ENCODE data around the gene KRT39. TPM values are rescaled to one million over a fixed set of nuclear protein-coding genes. Genes with fewer than 3 reads are reported as not detected.

Gene KRT39
- total RNA-seq, 1 experiment from 2014 or later: not detected

GRCh38 chr17:40936437-40936971, 30.2 kb downstream of the KRT39 start:
- DNase-seq: peak; percentile 96
- H3K4me3 Mint-ChIP-seq (ENCODE audit: low read depth, unreplicated experiment): peak overlapping the region; percentile 71

GRCh38 chr17:40935624-40936023, 31.1 kb downstream of the KRT39 start:
- H3K27ac Mint-ChIP-seq (ENCODE audit: unreplicated experiment): peak overlapping the region; percentile 96
- peak overlapping the region; percentile 71 for H3K4me3 Mint-ChIP-seq (ENCODE audit: low read depth, unreplicated experiment)
- H3K36me3 Mint-ChIP-seq (ENCODE audit: insufficient read depth, unreplicated experiment): peaks cover 88% of the 10 kb centered on the region
- CTCF ChIA-PET: interaction anchor here (0.9 to 6.1 kb wide), 13 partner anchors 10 to 613 kb away, joined by 3 to 48 read pairs (median 7); partner anchors contain the start of genes KRTAP1-1 and KRTAP2-3
- DNase-seq: no peak
- BruUV-seq (replicated peaks): TSS peak; percentile 32
- H3K4me1 Mint-ChIP-seq (ENCODE audit: low read depth, unreplicated experiment): peaks cover 50% of the 10 kb centered on the region
- H3K9me3 Mint-ChIP-seq (ENCODE audit: low read depth, unreplicated experiment): no peaks in the 10 kb centered on the region
- intact Hi-C loops (cut with micrococcal nuclease; ENCODE audit: unreplicated experiment): loop anchor here (1.0 to 10.0 kb wide), 4 partner anchors 20 to 589 kb away; partner anchors contain the start of genes KRT19, KRTAP1-1 and KRTAP2-3
- no peak for TF ChIP-seq CTCF (IDR thresholded peaks at IDR 0.05; ENCODE audit: unreplicated experiment)
- no peaks in the 10 kb centered on the region for H3K27me3 Mint-ChIP-seq (ENCODE audit: unreplicated experiment)

More at GRCh38 chr17:40936437-40936971, 30.2 kb downstream of the KRT39 start:
- peak overlapping the region; percentile 96 for H3K27ac Mint-ChIP-seq (ENCODE audit: unreplicated experiment)
- TF ChIP-seq CTCF (IDR thresholded peaks at IDR 0.05; ENCODE audit: unreplicated experiment): no peak
- no peaks in the 10 kb centered on the region for H3K9me3 Mint-ChIP-seq (ENCODE audit: low read depth, unreplicated experiment)
- CTCF ChIA-PET: interaction anchor here (0.5 to 6.1 kb wide), 17 partner anchors 9 to 798 kb away, joined by 3 to 48 read pairs (median 6); partner anchors contain the start of genes KRTAP1-1 and KRTAP2-3
- H3K27me3 Mint-ChIP-seq (ENCODE audit: unreplicated experiment): no peaks in the 10 kb centered on the region
- intact Hi-C loops (cut with micrococcal nuclease; ENCODE audit: unreplicated experiment): loop anchor here (1.0 to 10.0 kb wide), 4 partner anchors 21 to 588 kb away; partner anchors contain the start of genes KRT19, KRTAP1-1 and KRTAP2-3
- H3K4me1 Mint-ChIP-seq (ENCODE audit: low read depth, unreplicated experiment): peaks cover 45% of the 10 kb centered on the region
- peaks cover 79% of the 10 kb centered on the region for H3K36me3 Mint-ChIP-seq (ENCODE audit: insufficient read depth, unreplicated experiment)
- BruUV-seq (replicated peaks): no TSS peak

- Mint-ChIP-seq H3K9me3 (ENCODE audit: low read depth, unreplicated experiment) (no peaks in the 10 kb centered on the region), H3K27me3 (ENCODE audit: unreplicated experiment) (no peaks in the 10 kb centered on the region), H3K4me1 (ENCODE audit: low read depth, unreplicated experiment) (peaks cover 45% of the 10 kb centered on the region), H3K4me3 (ENCODE audit: low read depth, unreplicated experiment) (peak overlapping the region; percentile 71), H3K36me3 (ENCODE audit: insufficient read depth, unreplicated experiment) (peaks cover 100% of the 10 kb centered on the region), H3K27ac (ENCODE audit: unreplicated experiment) (peak overlapping the region; percentile 96)
- CTCF ChIA-PET: interaction anchor here (0.6 to 6.1 kb wide), 20 partner anchors 10 to 808 kb away, joined by 3 to 33 read pairs (median 5); no protein-coding TSS in a partner anchor
- intact Hi-C loops (cut with micrococcal nuclease; ENCODE audit: unreplicated experiment): loop anchor here (10.0 kb wide), 1 partner anchor 592 kb away; the partner anchor contains the start of gene KRT19
- no TSS peak for BruUV-seq (replicated peaks)
- no peak for TF ChIP-seq CTCF (IDR thresholded peaks at IDR 0.05; ENCODE audit: unreplicated experiment)
- DNase-seq: no peak
Observed at GRCh38 chr17:40932608-40933007, 34.1 kb downstream of the KRT39 start.

- Mint-ChIP-seq H3K27me3 (ENCODE audit: unreplicated experiment) (no peaks in the 10 kb centered on the region), H3K4me1 (ENCODE audit: low read depth, unreplicated experiment) (peaks cover 44% of the 10 kb centered on the region), H3K27ac (ENCODE audit: unreplicated experiment) (peak overlapping the region; percentile 96), H3K36me3 (ENCODE audit: insufficient read depth, unreplicated experiment) (peaks cover 100% of the 10 kb centered on the region), H3K4me3 (ENCODE audit: low read depth, unreplicated experiment) (peak overlapping the region; percentile 71), H3K9me3 (ENCODE audit: low read depth, unreplicated experiment) (no peaks in the 10 kb centered on the region)
- CTCF ChIA-PET: interaction anchor here (0.6 to 2.3 kb wide), 7 partner anchors 9 to 141 kb away, joined by 4 to 12 read pairs (median 5); partner anchors contain the start of gene KRTAP1-1
- intact Hi-C loops (cut with micrococcal nuclease; ENCODE audit: unreplicated experiment): loop anchor here (10.0 kb wide), 1 partner anchor 593 kb away; the partner anchor contains the start of gene KRT19
- DNase-seq: no peak
- BruUV-seq (replicated peaks): no TSS peak
- no peak for TF ChIP-seq CTCF (IDR thresholded peaks at IDR 0.05; ENCODE audit: unreplicated experiment)
Observed at GRCh38 chr17:40931311-40931710, 35.4 kb downstream of the KRT39 start.
